Esophagus squamous epithelium (tissue), 4 donors: ENCODE measurements around the gene GRB7.

Experiments used
- POLR2A ChIP-seq, 4 donors: fragments of 450-650 bp; IDR thresholded peaks; one replicate each; pipeline ENCODE4 v1.6.1; 2017; ENCODE audit warnings: antibody characterized with exemption in 4 of 4, mild to moderate bottlenecking in 4 of 4, moderate library complexity in 3 of 4
- TF ChIP-seq, protein P1 (sequence below), 6 experiments: fragments of 450-650 bp in 4 of 6; fragments of 200-600 bp in 2 of 6; sonication (generic) in 2 of 6; IDR thresholded peaks; one replicate each; pipeline ENCODE4 v1.5.1; 2016 to 2019; ENCODE audit warnings: antibody characterized with exemption in 6 of 6, mild to moderate bottlenecking in 4 of 6, moderate library complexity in 4 of 6

DNA sequence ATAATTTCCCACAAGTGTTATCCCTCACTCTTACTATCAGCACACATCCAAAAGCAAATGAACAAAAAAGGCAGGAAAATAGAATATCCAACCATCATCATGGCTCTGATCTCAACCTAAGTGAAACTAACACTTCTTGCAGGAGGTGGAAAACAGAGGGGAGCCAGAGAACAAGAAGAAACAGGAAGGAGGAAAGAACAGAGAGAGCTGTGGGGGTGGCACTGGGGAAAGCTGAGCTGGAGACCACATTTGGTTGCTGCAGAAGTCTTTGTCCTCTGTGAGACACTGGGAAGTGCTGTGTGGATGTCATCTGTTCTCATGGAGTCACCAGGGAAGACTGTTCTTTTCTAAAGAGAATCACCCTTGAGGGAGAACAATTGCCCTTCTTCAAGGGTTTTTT lies 34.7 kb downstream of the GRB7 start:
- TF ChIP-seq, protein P1, sequence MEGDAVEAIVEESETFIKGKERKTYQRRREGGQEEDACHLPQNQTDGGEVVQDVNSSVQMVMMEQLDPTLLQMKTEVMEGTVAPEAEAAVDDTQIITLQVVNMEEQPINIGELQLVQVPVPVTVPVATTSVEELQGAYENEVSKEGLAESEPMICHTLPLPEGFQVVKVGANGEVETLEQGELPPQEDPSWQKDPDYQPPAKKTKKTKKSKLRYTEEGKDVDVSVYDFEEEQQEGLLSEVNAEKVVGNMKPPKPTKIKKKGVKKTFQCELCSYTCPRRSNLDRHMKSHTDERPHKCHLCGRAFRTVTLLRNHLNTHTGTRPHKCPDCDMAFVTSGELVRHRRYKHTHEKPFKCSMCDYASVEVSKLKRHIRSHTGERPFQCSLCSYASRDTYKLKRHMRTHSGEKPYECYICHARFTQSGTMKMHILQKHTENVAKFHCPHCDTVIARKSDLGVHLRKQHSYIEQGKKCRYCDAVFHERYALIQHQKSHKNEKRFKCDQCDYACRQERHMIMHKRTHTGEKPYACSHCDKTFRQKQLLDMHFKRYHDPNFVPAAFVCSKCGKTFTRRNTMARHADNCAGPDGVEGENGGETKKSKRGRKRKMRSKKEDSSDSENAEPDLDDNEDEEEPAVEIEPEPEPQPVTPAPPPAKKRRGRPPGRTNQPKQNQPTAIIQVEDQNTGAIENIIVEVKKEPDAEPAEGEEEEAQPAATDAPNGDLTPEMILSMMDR (IDR thresholded peaks at IDR 0.05) = no peak
- no peak for TF ChIP-seq POLR2A (IDR thresholded peaks at IDR 0.05)
